HEK293 (cell line): ENCODE data around the gene MED13L.

Source experiments
- CTCF ChIA-PET: fragments of 350-600 bp; formaldehyde crosslinking; extraction: SDS; loops from one replicate; lab custom pipeline; 2021; ENCODE audit warnings: antibody characterized with exemption; lab: Yijun Ruan, JAX
- POLR2A ChIA-PET: fragments of 300-600 bp; formaldehyde crosslinking; extraction: SDS; loops from one replicate; lab custom pipeline; 2020; ENCODE audit warnings: antibody characterized with exemption, inconsistent platforms; lab: Yijun Ruan, JAX
- H3K27ac ChIP-seq: fragments of 200-500 bp; sonication (Bioruptor generic); 2 replicates; pipeline ENCODE4 v1.5.1; 2014; ENCODE audit warnings: low read depth, low read length, control low read depth, inconsistent platforms; ENCODE audit errors: extremely low read depth
- H3K36me3 ChIP-seq, 2 experiments: fragments of 200-500 bp in 1 of 2; sonication (Bioruptor generic) in 1 of 2; 1 replicate in 1 of 2; 2 replicates in 1 of 2; pipeline ENCODE4 v1.5.1; 2014 to 2017; ENCODE audit warnings: inconsistent platforms in 2 of 2, low read length in 2 of 2; ENCODE audit not compliant: control insufficient read depth in 2 of 2, insufficient read depth in 1 of 2
- H3K4me1 ChIP-seq: fragments of 200-500 bp; sonication (Bioruptor generic); 2 replicates; pipeline ENCODE4 v1.5.1; 2014; ENCODE audit warnings: mild to moderate bottlenecking, low read length, inconsistent platforms; ENCODE audit not compliant: control insufficient read depth, insufficient read depth
- H3K4me3 ChIP-seq: 2 replicates; pipeline ENCODE4 v1.5.1; 2011; ENCODE audit warnings: low read depth, mild to moderate bottlenecking, control low read depth, low read length, moderate library complexity
- H3K9me3 ChIP-seq: fragments of 200-500 bp; sonication (Bioruptor generic); 2 replicates; pipeline ENCODE4 v1.5.1; 2014; ENCODE audit warnings: low read depth, low read length, inconsistent platforms; ENCODE audit not compliant: control insufficient read depth, insufficient read depth
- HOXA7 ChIP-seq: sonication (generic); formaldehyde crosslinking; IDR thresholded peaks from 2 replicates; pipeline ENCODE4 v1.8.1; 2022; ENCODE audit warnings: missing genetic modification reagents, borderline replicate concordance
- KLF7 ChIP-seq: fragments of 450-650 bp; formaldehyde crosslinking; IDR thresholded peaks from 2 replicates; pipeline ENCODE4 v1.5.1; 2016; ENCODE audit warnings: missing biosample characterization, missing genetic modification characterization, borderline replicate concordance
- KLF9 ChIP-seq: fragments of 450-650 bp; formaldehyde crosslinking; IDR thresholded peaks from 2 replicates; pipeline ENCODE4 v1.5.1; 2016; ENCODE audit warnings: missing biosample characterization, missing genetic modification characterization, low read depth
- MYNN ChIP-seq: fragments of 450-650 bp; formaldehyde crosslinking; IDR thresholded peaks from 2 replicates; pipeline ENCODE4 v1.5.1; 2016; ENCODE audit warnings: missing biosample characterization, missing genetic modification characterization, borderline replicate concordance
- PRDM4 ChIP-seq: fragments of 450-650 bp; formaldehyde crosslinking; IDR thresholded peaks from 2 replicates; pipeline ENCODE4 v1.5.1; 2017; ENCODE audit warnings: missing biosample characterization, missing genetic modification characterization
- TRIM28 ChIP-seq: IDR thresholded peaks from 2 replicates; pipeline ENCODE4 v1.6.1; 2011; ENCODE audit warnings: low read length, control low read depth, borderline replicate concordance
- ZBTB8A ChIP-seq: fragments of 450-650 bp; formaldehyde crosslinking; IDR thresholded peaks from 2 replicates; pipeline ENCODE4 v1.5.1; 2016; ENCODE audit warnings: missing biosample characterization, missing genetic modification characterization
- ZFP69B ChIP-seq: fragments of 450-650 bp; formaldehyde crosslinking; IDR thresholded peaks from 2 replicates; pipeline ENCODE4 v1.5.1; 2016; ENCODE audit warnings: missing biosample characterization, missing genetic modification characterization
- ZNF335 ChIP-seq: fragments of 450-650 bp; formaldehyde crosslinking; conservative IDR thresholded peaks from 2 replicates; pipeline ENCODE4 v1.5.1; 2016; ENCODE audit warnings: missing biosample characterization, missing genetic modification characterization
- ZNF366 ChIP-seq: fragments of 450-650 bp; formaldehyde crosslinking; conservative IDR thresholded peaks from 2 replicates; pipeline ENCODE4 v1.5.1; 2016; ENCODE audit warnings: missing biosample characterization, missing genetic modification characterization
- ZNF398 ChIP-seq: fragments of 450-650 bp; formaldehyde crosslinking; IDR thresholded peaks from 2 replicates; pipeline ENCODE4 v1.5.1; 2017; ENCODE audit warnings: missing biosample characterization, missing genetic modification characterization
- ZNF433 ChIP-seq: fragments of 450-650 bp; formaldehyde crosslinking; IDR thresholded peaks from 2 replicates; pipeline ENCODE4 v1.5.1; 2016; ENCODE audit warnings: missing biosample characterization, missing genetic modification characterization, low read depth
- ZNF558 ChIP-seq: fragments of 450-650 bp; formaldehyde crosslinking; IDR thresholded peaks from 2 replicates; pipeline ENCODE4 v1.5.1; 2016; ENCODE audit warnings: missing biosample characterization, missing genetic modification characterization
- ZNF701 ChIP-seq: fragments of 450-650 bp; formaldehyde crosslinking; IDR thresholded peaks from 2 replicates; pipeline ENCODE4 v1.5.1; 2016; ENCODE audit warnings: missing biosample characterization, missing genetic modification characterization
- ZNF792 ChIP-seq: fragments of 450-650 bp; formaldehyde crosslinking; IDR thresholded peaks from 2 replicates; pipeline ENCODE4 v1.5.1; 2016; ENCODE audit warnings: missing biosample characterization, missing genetic modification characterization
- TF ChIP-seq, protein P1 (sequence below): fragments of 450-650 bp; formaldehyde crosslinking; IDR thresholded peaks from 2 replicates; pipeline ENCODE4 v1.5.1; 2016; ENCODE audit warnings: missing biosample characterization, missing genetic modification characterization
- TF ChIP-seq, protein P2 (sequence below): fragments of 450-650 bp; formaldehyde crosslinking; IDR thresholded peaks from 2 replicates; pipeline ENCODE4 v1.5.1; 2017; ENCODE audit warnings: missing biosample characterization, missing genetic modification characterization
- TF ChIP-seq, protein P3 (sequence below): fragments of 450-650 bp; formaldehyde crosslinking; conservative IDR thresholded peaks from 2 replicates; pipeline ENCODE4 v1.5.1; 2016; ENCODE audit warnings: low read depth, missing biosample characterization, missing genetic modification characterization
- TF ChIP-seq, protein P4 (sequence below): fragments of 450-650 bp; formaldehyde crosslinking; IDR thresholded peaks from 2 replicates; pipeline ENCODE4 v1.5.1; 2016; ENCODE audit warnings: missing biosample characterization, missing genetic modification characterization

Gene MED13L

DNA sequence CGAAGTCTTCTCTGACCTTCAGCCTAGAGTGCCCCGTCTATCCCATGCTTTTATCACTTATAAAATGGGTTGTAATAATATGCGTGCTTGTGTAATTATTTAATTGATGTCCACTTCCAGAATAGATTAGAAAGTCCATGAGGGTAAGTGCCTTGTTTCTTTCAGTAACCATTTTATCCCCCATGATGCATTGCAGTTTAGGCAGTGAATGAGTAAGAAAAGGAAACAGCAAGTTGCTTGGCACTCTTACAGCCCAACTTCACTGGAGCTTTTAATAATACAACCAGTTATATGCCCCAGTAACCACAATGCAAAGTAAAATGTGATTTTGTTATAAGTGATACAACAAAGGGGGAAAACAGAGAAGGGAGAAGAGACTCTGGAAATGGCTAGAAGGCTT, 287.3 kb downstream of the MED13L start (continued):
- TF ChIP-seq TRIM28 (no peak), ZNF792 (tag by site-specific recombination) (no peak), ZNF433 (no peak), ZBTB8A (tag by site-specific recombination) (no peak)
- TF ChIP-seq, protein P1, sequence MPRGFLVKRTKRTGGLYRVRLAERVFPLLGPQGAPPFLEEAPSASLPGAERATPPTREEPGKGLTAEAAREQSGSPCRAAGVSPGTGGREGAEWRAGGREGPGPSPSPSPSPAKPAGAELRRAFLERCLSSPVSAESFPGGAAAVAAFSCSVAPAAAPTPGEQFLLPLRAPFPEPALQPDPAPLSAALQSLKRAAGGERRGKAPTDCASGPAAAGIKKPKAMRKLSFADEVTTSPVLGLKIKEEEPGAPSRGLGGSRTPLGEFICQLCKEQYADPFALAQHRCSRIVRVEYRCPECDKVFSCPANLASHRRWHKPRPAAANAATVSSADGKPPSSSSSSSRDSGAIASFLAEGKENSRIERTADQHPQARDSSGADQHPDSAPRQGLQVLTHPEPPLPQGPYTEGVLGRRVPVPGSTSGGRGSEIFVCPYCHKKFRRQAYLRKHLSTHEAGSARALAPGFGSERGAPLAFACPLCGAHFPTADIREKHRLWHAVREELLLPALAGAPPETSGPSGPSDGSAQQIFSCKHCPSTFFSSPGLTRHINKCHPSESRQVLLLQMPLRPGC (tag by site-specific recombination): no peak
- TF ChIP-seq, protein P2, sequence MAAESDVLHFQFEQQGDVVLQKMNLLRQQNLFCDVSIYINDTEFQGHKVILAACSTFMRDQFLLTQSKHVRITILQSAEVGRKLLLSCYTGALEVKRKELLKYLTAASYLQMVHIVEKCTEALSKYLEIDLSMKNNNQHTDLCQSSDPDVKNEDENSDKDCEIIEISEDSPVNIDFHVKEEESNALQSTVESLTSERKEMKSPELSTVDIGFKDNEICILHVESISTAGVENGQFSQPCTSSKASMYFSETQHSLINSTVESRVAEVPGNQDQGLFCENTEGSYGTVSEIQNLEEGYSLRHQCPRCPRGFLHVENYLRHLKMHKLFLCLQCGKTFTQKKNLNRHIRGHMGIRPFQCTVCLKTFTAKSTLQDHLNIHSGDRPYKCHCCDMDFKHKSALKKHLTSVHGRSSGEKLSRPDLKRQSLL (tag by site-specific recombination): no peak

DNA sequence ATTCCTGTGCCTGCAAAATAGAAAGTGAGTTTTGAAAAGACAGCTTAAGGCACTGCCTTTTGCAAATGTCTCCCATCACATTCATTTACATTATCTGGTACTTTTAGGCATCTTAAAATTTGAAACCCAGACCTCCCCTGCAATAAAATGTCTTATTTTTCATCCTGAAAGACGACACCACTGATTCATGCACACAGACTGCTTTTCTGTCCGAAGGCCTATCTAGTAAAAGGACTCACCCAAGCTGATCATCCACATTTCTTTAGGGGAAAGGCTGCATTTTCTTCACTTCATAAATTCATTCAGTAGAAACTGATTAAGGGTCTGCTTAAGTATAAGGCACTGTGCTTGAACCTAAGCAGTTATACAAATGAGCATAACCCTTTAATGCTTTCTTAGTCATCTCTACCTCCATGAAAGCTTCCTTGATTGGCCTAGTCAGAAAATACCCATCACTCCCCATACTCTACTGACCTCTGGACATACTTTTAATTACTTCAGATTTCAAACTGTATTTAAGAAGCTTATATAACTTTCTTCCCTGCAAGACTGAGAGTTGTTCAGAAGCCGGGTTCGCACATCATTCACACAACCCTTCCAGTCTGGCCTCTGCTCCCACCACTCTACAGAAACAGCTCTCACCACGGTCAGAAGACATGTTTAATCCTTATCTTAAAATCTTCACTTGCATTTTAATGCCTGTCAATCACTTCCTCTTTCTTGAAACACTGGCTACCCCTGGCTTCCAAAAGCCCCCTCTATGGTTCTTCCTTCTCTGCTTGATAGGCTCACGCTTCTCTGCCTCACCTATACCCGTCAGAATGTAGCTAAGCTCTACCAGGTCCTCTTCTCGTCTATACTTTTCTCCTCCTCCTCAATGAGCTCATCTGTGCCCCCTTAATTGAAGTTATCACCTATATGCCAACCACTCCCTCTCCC, 288.6 kb downstream of the MED13L start:
- H3K27ac ChIP-seq: no peak overlapping the region
- TF ChIP-seq ZNF398 (tag by site-specific recombination) (no peak), HOXA7 (no peak)
- TF ChIP-seq, all 188 proteins: peak for 0
- peaks cover 14% of the 10 kb centered on the region for H3K4me1 ChIP-seq
- no peak overlapping the region for H3K4me3 ChIP-seq
- ChIA-PET CTCF (interaction anchor here (0.5 to 2.7 kb wide), 7 partner anchors 9 to 1849 kb away, joined by 3 to 14 read pairs (median 4); no protein-coding TSS in a partner anchor), POLR2A (no interaction called here)
- H3K36me3 ChIP-seq: peaks cover 13 to 54% of the 10 kb centered on the region in 2 experiments; a peak in 2 of 3 replicates
- no peaks in the 10 kb centered on the region for H3K9me3 ChIP-seq

- Histone ChIP-seq H3K4me3 (no peak overlapping the region), H3K27ac (no peak overlapping the region), H3K36me3 (peaks cover 13 to 57% of the 10 kb centered on the region in 2 experiments; a peak in 2 of 3 replicates), H3K9me3 (no peaks in the 10 kb centered on the region), H3K4me1 (peaks cover 14% of the 10 kb centered on the region)
- CTCF ChIA-PET: interaction anchor here (0.5 to 2.7 kb wide), 7 partner anchors 10 to 1849 kb away, joined by 3 to 14 read pairs (median 4); no protein-coding TSS in a partner anchor
- POLR2A ChIA-PET: no interaction called here
- TF ChIP-seq ZNF366 (tag by site-specific recombination) (no peak), MYNN (tag by site-specific recombination) (no peak), ZNF558 (tag by site-specific recombination) (no peak), ZNF335 (tag by site-specific recombination) (no peak), ZFP69B (tag by site-specific recombination) (no peak), KLF9 (tag by site-specific recombination) (no peak), KLF7 (no peak), ZNF701 (no peak), PRDM4 (tag by site-specific recombination) (no peak)
- TF ChIP-seq, protein P3, sequence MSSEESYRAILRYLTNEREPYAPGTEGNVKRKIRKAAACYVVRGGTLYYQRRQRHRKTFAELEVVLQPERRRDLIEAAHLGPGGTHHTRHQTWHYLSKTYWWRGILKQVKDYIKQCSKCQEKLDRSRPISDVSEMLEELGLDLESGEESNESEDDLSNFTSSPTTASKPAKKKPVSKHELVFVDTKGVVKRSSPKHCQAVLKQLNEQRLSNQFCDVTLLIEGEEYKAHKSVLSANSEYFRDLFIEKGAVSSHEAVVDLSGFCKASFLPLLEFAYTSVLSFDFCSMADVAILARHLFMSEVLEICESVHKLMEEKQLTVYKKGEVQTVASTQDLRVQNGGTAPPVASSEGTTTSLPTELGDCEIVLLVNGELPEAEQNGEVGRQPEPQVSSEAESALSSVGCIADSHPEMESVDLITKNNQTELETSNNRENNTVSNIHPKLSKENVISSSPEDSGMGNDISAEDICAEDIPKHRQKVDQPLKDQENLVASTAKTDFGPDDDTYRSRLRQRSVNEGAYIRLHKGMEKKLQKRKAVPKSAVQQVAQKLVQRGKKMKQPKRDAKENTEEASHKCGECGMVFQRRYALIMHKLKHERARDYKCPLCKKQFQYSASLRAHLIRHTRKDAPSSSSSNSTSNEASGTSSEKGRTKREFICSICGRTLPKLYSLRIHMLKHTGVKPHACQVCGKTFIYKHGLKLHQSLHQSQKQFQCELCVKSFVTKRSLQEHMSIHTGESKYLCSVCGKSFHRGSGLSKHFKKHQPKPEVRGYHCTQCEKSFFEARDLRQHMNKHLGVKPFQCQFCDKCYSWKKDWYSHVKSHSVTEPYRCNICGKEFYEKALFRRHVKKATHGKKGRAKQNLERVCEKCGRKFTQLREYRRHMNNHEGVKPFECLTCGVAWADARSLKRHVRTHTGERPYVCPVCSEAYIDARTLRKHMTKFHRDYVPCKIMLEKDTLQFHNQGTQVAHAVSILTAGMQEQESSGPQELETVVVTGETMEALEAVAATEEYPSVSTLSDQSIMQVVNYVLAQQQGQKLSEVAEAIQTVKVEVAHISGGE: no peak
- TF ChIP-seq, protein P4, sequence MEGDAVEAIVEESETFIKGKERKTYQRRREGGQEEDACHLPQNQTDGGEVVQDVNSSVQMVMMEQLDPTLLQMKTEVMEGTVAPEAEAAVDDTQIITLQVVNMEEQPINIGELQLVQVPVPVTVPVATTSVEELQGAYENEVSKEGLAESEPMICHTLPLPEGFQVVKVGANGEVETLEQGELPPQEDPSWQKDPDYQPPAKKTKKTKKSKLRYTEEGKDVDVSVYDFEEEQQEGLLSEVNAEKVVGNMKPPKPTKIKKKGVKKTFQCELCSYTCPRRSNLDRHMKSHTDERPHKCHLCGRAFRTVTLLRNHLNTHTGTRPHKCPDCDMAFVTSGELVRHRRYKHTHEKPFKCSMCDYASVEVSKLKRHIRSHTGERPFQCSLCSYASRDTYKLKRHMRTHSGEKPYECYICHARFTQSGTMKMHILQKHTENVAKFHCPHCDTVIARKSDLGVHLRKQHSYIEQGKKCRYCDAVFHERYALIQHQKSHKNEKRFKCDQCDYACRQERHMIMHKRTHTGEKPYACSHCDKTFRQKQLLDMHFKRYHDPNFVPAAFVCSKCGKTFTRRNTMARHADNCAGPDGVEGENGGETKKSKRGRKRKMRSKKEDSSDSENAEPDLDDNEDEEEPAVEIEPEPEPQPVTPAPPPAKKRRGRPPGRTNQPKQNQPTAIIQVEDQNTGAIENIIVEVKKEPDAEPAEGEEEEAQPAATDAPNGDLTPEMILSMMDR (tag by site-specific recombination): no peak
Observed at GRCh38 chr12:115988212-115988611, 289.3 kb downstream of the MED13L start.
